ENCODE results near the gene FMN1. TPM values are rescaled to one million over a fixed set of nuclear protein-coding genes. Genes with fewer than 3 reads are reported as not detected.

FMN1 gene
- total and polyA plus RNA-seq, 3 donors from 2014 or later, result 17.7 to 53.7 (median 47.4) TPM

DNA sequence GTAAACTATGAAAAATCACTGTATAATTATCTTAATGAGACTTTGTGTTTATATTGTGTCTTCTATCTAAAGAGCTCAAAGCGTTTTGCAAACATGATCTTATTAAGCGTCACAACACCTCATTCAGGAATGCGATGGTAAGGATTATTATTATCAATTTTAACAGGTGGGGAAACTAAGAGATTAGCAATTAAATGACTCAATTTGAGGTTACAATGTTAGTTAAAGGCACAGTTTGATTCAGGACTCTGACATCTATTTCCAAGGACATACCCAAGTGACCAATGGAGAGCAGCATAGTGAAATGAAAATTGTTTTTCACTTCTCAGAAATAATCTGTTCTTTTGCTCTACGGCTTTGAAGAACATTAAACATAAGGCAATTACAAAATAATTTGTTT is 74.6 kb downstream of the FMN1 start:
- Histone ChIP-seq H3K27me3 (no peaks in the 10 kb centered on the region), H3K4me1 (no peaks in the 10 kb centered on the region), H3K9me3 (no peaks in the 10 kb centered on the region), H3K36me3 (ENCODE audit: low read depth, missing control alignments) (no peaks in the 10 kb centered on the region), H3K27ac (no peak overlapping the region), H3K4me3 (no peak overlapping the region)
- WGBS, 2 donors, result 39 to 43% methylated on average over 4 of the region's 4 CpGs
- intact Hi-C loops (cut with DNase I; ENCODE audit: low total_unique reads), result no loop called here
- TF ChIP-seq, protein P1, sequence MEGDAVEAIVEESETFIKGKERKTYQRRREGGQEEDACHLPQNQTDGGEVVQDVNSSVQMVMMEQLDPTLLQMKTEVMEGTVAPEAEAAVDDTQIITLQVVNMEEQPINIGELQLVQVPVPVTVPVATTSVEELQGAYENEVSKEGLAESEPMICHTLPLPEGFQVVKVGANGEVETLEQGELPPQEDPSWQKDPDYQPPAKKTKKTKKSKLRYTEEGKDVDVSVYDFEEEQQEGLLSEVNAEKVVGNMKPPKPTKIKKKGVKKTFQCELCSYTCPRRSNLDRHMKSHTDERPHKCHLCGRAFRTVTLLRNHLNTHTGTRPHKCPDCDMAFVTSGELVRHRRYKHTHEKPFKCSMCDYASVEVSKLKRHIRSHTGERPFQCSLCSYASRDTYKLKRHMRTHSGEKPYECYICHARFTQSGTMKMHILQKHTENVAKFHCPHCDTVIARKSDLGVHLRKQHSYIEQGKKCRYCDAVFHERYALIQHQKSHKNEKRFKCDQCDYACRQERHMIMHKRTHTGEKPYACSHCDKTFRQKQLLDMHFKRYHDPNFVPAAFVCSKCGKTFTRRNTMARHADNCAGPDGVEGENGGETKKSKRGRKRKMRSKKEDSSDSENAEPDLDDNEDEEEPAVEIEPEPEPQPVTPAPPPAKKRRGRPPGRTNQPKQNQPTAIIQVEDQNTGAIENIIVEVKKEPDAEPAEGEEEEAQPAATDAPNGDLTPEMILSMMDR (IDR thresholded peaks at IDR 0.05), result no peak
- TF ChIP-seq POLR2A (IDR thresholded peaks at IDR 0.05), result no peak
- DNase-seq, result no peak

- WGBS, 2 donors, result 38 to 47% methylated on average over 6 of the region's 6 CpGs
- Histone ChIP-seq H3K4me3 (no peak overlapping the region), H3K4me1 (no peaks in the 10 kb centered on the region), H3K27ac (no peak overlapping the region), H3K9me3 (no peaks in the 10 kb centered on the region), H3K27me3 (no peaks in the 10 kb centered on the region), H3K36me3 (ENCODE audit: low read depth, missing control alignments) (no peaks in the 10 kb centered on the region)
- intact Hi-C loops (cut with DNase I; ENCODE audit: low total_unique reads), result no loop called here
- TF ChIP-seq POLR2A (IDR thresholded peaks at IDR 0.05), result no peak
- TF ChIP-seq, protein P1 (IDR thresholded peaks at IDR 0.05), result no peak
- no peak for DNase-seq
Observed at GRCh38 chr15:33119273-33119672, 75.2 kb downstream of the FMN1 start.

GRCh38 chr15:33116198-33116597 is 78.3 kb downstream of the FMN1 start:
- WGBS, 2 donors, result 40 to 51% methylated on average over 8 of the region's 8 CpGs
- no peak for DNase-seq
- H3K36me3 ChIP-seq (ENCODE audit: low read depth, missing control alignments), result no peaks in the 10 kb centered on the region
- H3K4me1 ChIP-seq, result no peaks in the 10 kb centered on the region
- no peaks in the 10 kb centered on the region for H3K9me3 ChIP-seq
- no peaks in the 10 kb centered on the region for H3K27me3 ChIP-seq
- intact Hi-C loops (cut with DNase I; ENCODE audit: low total_unique reads), result no loop called here
- TF ChIP-seq, protein P1 (IDR thresholded peaks at IDR 0.05), result no peak
- TF ChIP-seq POLR2A (IDR thresholded peaks at IDR 0.05), result no peak
- H3K27ac ChIP-seq, result no peak overlapping the region
- H3K4me3 ChIP-seq, result no peak overlapping the region

GRCh38 chr15:33115191-33115861 is 79.2 kb downstream of the FMN1 start:
- Histone ChIP-seq H3K4me3 (no peak overlapping the region), H3K9me3 (no peaks in the 10 kb centered on the region), H3K4me1 (no peaks in the 10 kb centered on the region), H3K36me3 (ENCODE audit: low read depth, missing control alignments) (no peaks in the 10 kb centered on the region), H3K27me3 (no peaks in the 10 kb centered on the region), H3K27ac (no peak overlapping the region)
- no peak for DNase-seq
- TF ChIP-seq POLR2A (IDR thresholded peaks at IDR 0.05), result no peak
- TF ChIP-seq, protein P1 (IDR thresholded peaks at IDR 0.05), result no peak
- 45 to 67% methylated on average over 4 of the region's 4 CpGs for WGBS, 2 donors
- intact Hi-C loops (cut with DNase I; ENCODE audit: low total_unique reads), result no loop called here

GRCh38 chr15:33114374-33114717 is 80.2 kb downstream of the FMN1 start:
- no peaks in the 10 kb centered on the region for H3K9me3 ChIP-seq
- 80 to 83% methylated on average over 8 of the region's 8 CpGs for WGBS, 2 donors
- TF ChIP-seq POLR2A (IDR thresholded peaks at IDR 0.05), result no peak
- TF ChIP-seq, protein P1 (IDR thresholded peaks at IDR 0.05), result no peak
- intact Hi-C loops (cut with DNase I; ENCODE audit: low total_unique reads), result no loop called here
- H3K4me1 ChIP-seq, result no peaks in the 10 kb centered on the region
- H3K27ac ChIP-seq, result no peak overlapping the region
- H3K27me3 ChIP-seq, result no peaks in the 10 kb centered on the region
- no peak for DNase-seq
- no peaks in the 10 kb centered on the region for H3K36me3 ChIP-seq (ENCODE audit: low read depth, missing control alignments)
- H3K4me3 ChIP-seq, result no peak overlapping the region

Data from testis (tissue), 3 donors.